Hepatocyte (in vitro differentiated cells): ENCODE results near the gene SYT14.

Experiments used
- EZH2 ChIP-seq: fragments of 200-600 bp; sonication (generic); IDR thresholded peaks from 2 replicates; pipeline ENCODE4 v1.6.1; 2016; ENCODE audit warnings: antibody characterized with exemption, mild to moderate bottlenecking, borderline replicate concordance
- EZH2phosphoT487 ChIP-seq: fragments of 200-600 bp; sonication (generic); IDR thresholded peaks from one replicate; pipeline ENCODE4 v1.6.1; 2018; ENCODE audit warnings: antibody characterized with exemption, mild to moderate bottlenecking, low read depth, moderate library complexity; ENCODE audit not compliant: unreplicated experiment, severe bottlenecking
- TF ChIP-seq, protein P1 (sequence below): fragments of 200-600 bp; sonication (generic); IDR thresholded peaks from 2 replicates; pipeline ENCODE4 v1.5.1; 2016; ENCODE audit warnings: antibody characterized with exemption, mild to moderate bottlenecking; ENCODE audit not compliant: poor library complexity

DNA sequence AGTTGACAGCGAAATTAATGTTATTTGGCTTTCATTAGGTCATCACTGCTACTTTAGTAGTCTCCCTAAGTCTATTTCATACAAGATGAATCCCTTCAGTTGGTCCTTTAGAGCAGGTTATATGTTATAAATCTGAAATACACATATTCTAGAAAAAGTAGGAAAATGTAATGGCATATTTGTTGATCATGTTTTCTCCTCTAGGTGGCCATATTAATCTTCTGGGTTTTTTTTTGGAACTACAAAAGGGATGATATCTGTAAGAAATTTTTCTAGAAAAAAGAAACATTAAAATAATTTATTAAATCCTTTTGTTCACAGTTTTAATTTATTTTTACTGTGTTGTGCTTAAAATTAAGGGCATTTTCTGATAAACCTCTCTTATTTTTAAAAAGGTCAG is 87.9 kb downstream of the SYT14 start:
- TF ChIP-seq EZH2 (no peak), EZH2phosphoT487 (no peak)
- TF ChIP-seq, protein P1, sequence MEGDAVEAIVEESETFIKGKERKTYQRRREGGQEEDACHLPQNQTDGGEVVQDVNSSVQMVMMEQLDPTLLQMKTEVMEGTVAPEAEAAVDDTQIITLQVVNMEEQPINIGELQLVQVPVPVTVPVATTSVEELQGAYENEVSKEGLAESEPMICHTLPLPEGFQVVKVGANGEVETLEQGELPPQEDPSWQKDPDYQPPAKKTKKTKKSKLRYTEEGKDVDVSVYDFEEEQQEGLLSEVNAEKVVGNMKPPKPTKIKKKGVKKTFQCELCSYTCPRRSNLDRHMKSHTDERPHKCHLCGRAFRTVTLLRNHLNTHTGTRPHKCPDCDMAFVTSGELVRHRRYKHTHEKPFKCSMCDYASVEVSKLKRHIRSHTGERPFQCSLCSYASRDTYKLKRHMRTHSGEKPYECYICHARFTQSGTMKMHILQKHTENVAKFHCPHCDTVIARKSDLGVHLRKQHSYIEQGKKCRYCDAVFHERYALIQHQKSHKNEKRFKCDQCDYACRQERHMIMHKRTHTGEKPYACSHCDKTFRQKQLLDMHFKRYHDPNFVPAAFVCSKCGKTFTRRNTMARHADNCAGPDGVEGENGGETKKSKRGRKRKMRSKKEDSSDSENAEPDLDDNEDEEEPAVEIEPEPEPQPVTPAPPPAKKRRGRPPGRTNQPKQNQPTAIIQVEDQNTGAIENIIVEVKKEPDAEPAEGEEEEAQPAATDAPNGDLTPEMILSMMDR = no peak
